LHCN-M2 (cell line): ENCODE measurements around the gene CCDC47. TPM values are rescaled to one million over a fixed set of nuclear protein-coding genes. Genes with fewer than 3 reads are reported as not detected.
A peak's percentile ranks its signal among the peaks of the same experiment; 100 is the strongest.
"Not testable (repeated sequence)": the region's sequence is repeated elsewhere in the genome, so short reads cannot be mapped to it uniquely, and the experiment has no call there.

Experiments used
- DNase-seq: peaks from one replicate; pipeline ENCODE4 v3.0.0-alpha.2; 2012; ENCODE audit warnings: low read depth
- polyA plus RNA-seq: library from polyadenylated mRNA; unstranded; fragments of >200 nt; gene quantifications from one replicate; pipeline ENCODE4 v1.2.1, GENCODE V29; 2012; ENCODE audit warnings: missing spikeins
- total RNA-seq: library from RNA; depleted of rRNA; stranded (reverse); fragments of >200 nt; gene quantifications from 2 replicates; pipeline ENCODE4 v1.2.3, GENCODE V29; 2014; rRNA removed

Gene CCDC47
- total RNA-seq = 51.3 and 60.3 TPM in 2 replicates
- polyA plus RNA-seq = 27.1 TPM

- DNase-seq = peak; percentile 99
Measured at GRCh38 chr17:63773272-63774140, at the start of gene CCDC47. Gene CCDC47 (minus strand): TSS chr17:63773597. CDS start chr17:63766175, 7,422 bp downstream.

DNA sequence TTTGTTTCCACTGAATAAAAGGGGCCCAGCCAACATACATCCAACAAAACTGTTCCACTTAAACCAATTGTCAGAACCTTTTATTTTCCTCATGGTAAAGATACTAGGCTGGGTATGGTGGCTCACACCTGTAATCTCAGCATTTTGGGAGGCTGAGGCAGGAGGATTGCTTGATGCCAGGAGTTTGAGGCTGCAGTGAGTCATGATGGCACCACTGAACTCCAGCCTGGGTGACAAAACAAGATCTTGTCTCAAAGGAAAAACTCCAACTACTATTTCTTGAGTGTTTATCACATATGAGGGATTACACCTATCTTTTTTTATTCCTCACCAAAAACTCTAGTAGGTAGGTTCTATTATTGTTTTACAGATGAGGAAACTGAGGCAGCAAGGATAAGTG lies 49.1 kb upstream of the CCDC47 start:
- DNase-seq = no peak

DNA sequence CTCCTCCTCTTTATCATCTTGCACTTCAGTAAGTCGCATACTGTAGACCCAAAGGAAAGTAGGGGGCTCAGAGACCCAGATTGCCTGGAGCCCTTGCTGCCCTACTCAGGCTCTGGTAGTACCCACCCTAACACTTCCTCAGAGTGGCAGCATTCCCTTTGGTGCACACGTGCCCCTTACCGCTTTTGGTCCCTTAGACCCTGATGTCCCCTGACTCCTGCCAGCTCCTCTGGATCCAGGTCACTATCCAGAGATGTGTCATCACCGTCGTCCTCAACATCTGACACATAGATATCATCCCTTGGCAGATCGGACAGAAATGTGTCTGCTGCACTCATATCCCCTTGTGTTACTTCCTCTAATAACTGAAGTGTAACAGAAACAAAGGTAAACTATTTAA lies 48.4 kb upstream of the CCDC47 start:
- DNase-seq = no peak

DNA sequence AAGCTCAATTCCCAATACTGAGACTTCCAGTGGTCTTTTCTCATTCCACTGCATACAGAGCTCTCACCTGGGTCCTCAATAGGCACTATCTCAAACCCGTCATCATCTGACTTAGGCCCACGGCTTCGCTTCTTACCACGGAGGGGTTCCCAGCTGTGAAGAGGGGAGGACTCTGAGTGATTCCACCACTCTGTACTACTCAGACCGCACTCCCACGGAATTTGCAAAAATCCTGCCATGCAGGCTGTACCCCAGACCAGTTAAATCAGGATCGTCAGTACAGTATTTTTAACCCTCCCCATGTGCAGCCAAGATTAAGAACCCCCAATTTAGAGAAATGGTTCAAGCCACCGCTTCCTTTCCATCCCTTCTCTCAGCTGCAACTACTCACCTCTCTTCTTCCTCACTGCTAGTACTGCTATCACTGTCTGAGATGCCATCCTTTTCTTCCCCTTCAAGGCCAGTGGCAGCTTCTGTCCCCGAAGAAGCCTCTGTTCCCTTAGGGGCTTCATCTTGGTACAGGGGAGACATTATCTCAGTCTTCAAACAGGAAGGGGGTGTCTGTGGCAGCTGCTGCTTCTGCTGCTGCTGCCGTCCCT lies 47.7 kb upstream of the CCDC47 start:
- no peak for DNase-seq

GRCh38 chr17:63819585-63820537 lies 46.5 kb upstream of the CCDC47 start:
- no peak for DNase-seq

GRCh38 chr17:63819131-63819530 lies 45.7 kb upstream of the CCDC47 start:
- no peak for DNase-seq

- no peak for DNase-seq
Measured at GRCh38 chr17:63817736-63818385, 44.5 kb upstream of the CCDC47 start.

DNA sequence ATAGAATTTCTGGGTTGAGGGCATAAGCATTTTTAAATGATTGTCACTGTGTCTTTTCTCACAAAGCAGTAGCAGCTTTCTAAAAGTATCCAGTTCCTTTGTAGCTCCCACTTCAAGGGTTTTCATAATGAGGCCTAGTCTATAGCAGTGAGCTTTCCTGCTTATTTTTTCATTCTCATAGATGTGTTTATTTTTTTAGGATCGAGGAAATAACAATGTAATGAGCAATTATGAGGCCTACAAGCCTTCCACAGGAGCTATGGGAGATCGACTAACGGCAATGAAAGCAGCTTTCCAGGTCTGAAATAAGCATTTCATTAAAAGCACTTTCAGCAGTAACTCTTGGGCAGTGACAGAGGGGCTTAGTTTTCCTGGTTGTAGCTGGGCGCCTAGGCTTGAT lies 43.3 kb upstream of the CCDC47 start:
- DNase-seq = no peak

- no peak for DNase-seq
Measured at GRCh38 chr17:63816123-63816522, 42.7 kb upstream of the CCDC47 start.

GRCh38 chr17:63809970-63810369 lies 36.6 kb upstream of the CCDC47 start:
- no peak for DNase-seq

GRCh38 chr17:63805591-63805990 lies 32.2 kb upstream of the CCDC47 start:
- DNase-seq = no peak

DNA sequence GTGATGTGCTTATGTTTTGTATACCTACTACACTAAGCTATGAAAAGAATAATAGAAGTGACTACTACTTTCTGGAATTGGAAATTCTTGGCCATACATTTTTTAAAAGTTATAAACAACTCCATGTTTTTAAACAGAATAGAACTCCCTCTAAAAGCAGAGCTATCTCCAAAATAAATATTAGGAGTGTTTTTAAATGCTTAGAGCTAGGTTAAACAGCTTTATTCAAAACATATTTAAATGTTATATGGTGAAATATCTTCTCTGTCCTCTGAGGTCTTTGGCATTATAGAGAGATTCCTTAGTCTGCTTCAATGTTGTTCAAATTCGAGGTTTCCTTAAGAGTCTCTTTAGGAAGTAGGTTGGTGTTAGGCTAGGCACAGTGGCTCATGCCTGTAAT lies 30.9 kb upstream of the CCDC47 start:
- no peak for DNase-seq

- no peak for DNase-seq
Measured at GRCh38 chr17:63800783-63801182, 27.4 kb upstream of the CCDC47 start.

- no peak for DNase-seq
Measured at GRCh38 chr17:63798572-63799106, 25.2 kb upstream of the CCDC47 start.

DNA sequence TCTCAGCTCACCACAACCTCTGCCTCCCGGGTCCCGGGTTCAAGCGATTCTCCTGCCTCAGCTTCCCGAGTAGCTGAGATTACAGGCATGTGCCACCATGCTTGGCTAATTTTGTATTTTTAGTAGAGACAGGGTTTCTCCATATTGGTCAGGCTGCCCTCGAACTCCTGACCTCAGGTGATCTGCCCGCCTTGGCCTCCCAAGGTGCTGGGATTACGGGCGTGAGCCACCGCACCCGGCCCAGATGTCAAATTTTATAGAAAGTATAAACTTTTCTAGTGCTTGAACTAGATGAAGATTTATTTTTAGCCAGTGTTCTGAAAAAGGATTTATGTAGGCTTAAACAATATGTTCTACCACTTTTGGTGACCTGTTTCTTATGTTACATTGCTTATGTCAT lies 23.0 kb upstream of the CCDC47 start:
- not testable (repeated sequence) for DNase-seq

DNA sequence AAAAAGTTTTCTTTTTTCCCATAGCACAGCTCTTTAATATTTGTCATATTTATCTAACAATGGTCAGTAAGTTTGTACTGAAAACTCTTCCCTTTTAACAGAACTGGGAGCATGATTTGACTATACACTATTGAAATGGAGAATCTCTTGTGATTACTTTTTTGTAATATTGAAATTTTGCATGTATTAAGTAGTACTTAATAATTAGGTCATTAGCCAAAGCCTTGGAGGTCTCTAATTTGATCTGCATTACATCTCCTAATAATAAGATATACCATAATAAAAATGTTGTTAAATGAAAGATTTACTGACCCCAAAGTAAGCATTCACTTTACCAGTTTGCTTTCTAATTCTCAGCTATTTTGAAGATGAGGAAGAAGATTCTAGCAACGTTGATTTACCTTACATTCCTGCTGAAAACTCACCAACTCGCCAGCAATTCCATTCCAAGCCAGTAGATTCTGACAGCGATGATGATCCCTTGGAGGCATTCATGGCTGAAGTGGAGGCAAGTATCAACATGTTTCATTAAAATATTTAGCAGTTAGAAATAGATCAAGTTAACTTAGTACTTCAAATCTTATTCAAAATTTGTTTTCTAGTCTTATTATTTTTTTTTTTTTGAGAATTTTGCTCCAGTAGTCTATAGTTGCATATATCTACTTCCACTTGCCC lies 18.8 kb upstream of the CCDC47 start:
- DNase-seq = no peak

- no peak for DNase-seq
Measured at GRCh38 chr17:63790057-63790456, 16.7 kb upstream of the CCDC47 start.

GRCh38 chr17:63786971-63787711 lies 13.7 kb upstream of the CCDC47 start:
- no peak for DNase-seq

GRCh38 chr17:63786117-63786516 lies 12.7 kb upstream of the CCDC47 start:
- DNase-seq = no peak

- peak; percentile 67 for DNase-seq
Measured at GRCh38 chr17:63785556-63785955, 12.2 kb upstream of the CCDC47 start.
